ENCODE measurements around the gene KIAA1755. TPM values are rescaled to one million over a fixed set of nuclear protein-coding genes. Genes with fewer than 3 reads are reported as not detected.

Gene KIAA1755
- polyA plus RNA-seq, 1 donor from 2014 or later, result not detected

DNA sequence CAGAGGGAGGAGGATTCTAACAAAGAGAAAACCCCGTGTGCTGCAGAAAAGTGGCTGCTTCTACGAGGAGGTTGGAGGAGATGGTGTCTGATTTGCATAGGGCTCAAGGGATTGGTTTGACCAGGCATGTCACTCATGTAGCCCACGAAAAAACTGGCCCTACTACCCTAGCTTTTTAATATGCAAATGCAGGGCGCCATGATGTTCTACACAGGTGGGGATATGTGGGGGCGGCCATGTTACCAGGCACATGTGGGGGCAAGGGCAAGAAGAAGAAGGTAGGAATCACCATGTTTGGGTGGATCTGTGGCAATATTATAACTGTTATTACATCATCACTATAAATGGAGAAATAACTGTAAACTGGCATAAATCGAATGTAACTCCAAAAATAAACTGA lies 9.9 kb downstream of the KIAA1755 start:
- H3K4me3 ChIP-seq (ENCODE audit: low read length), result no peak overlapping the region
- H3K27me3 ChIP-seq (ENCODE audit: insufficient read depth, low read depth, low read length), result no peaks in the 10 kb centered on the region
- H3K4me2 ChIP-seq (ENCODE audit: low read length), result no peak overlapping the region
- no peaks in the 10 kb centered on the region for H3K79me2 ChIP-seq (replicated peaks; ENCODE audit: insufficient read depth, low read length)
- no peak overlapping the region for H3K9ac ChIP-seq (ENCODE audit: low read length)
- no peaks in the 10 kb centered on the region for H3F3A ChIP-seq (ENCODE audit: insufficient read depth, low read length, poor library complexity, severe bottlenecking)
- no peak overlapping the region for H2AFZ ChIP-seq (ENCODE audit: low read depth, low read length)
- H3K9me2 ChIP-seq (ENCODE audit: insufficient read depth, low read length), result no peaks in the 10 kb centered on the region
- TF ChIP-seq SMC3 (conservative IDR thresholded peaks at IDR 0.05; ENCODE audit: poor library complexity), result no peak
- no peak for TF ChIP-seq REST (IDR thresholded peaks at IDR 0.05; ENCODE audit: borderline replicate concordance)
- no peak for TF ChIP-seq RAD21 (conservative IDR thresholded peaks at IDR 0.05)
- TF ChIP-seq MXI1 (conservative IDR thresholded peaks at IDR 0.05; ENCODE audit: poor library complexity, severe bottlenecking), result no peak
- TF ChIP-seq EP300 (conservative IDR thresholded peaks at IDR 0.05; ENCODE audit: poor library complexity, severe bottlenecking), result no peak
- no peak for TF ChIP-seq TAF1 (IDR thresholded peaks at IDR 0.05; ENCODE audit: low read depth)
- TF ChIP-seq CTCF (IDR thresholded peaks at IDR 0.05; ENCODE audit: poor library complexity, severe bottlenecking), result no peak
- TF ChIP-seq POLR2AphosphoS5 (IDR thresholded peaks at IDR 0.05), result no peak
- no peak for TF ChIP-seq EZH2 (IDR thresholded peaks at IDR 0.05; ENCODE audit: borderline replicate concordance, insufficient read depth, low read length, poor library complexity, severe bottlenecking)
- no peaks in the 10 kb centered on the region for H4K20me1 ChIP-seq (ENCODE audit: insufficient read depth)
- H3K9me3 ChIP-seq (ENCODE audit: low read length), result no peaks in the 10 kb centered on the region
- H3K36me3 ChIP-seq (ENCODE audit: insufficient read depth, low read length), result no peaks in the 10 kb centered on the region
- no peak overlapping the region for H3K27ac ChIP-seq (ENCODE audit: low read length)

DNA sequence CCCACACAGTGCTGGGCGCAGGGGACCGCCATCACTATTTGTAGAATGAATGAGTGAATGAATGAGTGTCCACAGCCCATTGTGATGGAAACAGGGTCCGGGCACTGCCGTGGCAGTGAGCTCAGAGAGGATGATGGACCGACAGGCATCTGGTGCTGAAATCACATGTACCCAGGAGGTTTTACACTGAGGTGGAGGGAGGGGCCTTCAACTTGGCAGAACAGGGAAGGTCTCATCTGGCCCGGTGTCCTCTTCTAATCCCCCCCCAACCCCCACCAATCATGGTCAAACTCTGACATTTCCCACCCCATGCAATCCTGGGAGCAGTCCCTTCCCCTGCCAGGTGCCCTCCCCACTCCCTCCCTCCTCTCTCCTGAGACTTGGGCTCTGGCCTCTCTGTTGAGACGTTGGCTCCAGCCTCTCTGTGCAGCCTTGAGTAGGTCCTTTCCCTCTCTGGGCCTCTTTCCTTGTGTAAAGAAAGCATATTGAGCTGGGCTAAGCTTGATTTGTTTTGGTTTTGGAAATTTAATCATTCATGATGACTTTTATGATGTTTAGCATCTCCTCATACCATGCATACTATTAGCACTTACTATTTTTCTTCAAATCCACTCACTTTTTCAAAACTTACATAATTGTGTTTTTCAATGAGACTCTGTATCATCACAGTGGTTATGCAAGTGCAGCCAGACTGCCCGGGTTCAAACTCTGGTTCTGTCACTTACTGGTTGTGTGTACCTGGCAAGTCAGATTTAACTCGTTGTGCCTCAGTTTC lies 10.8 kb downstream of the KIAA1755 start:
- Histone ChIP-seq H3K79me2 (replicated peaks; ENCODE audit: insufficient read depth, low read length) (no peaks in the 10 kb centered on the region), H3K4me3 (ENCODE audit: low read length) (no peak overlapping the region), H4K20me1 (ENCODE audit: insufficient read depth) (no peaks in the 10 kb centered on the region), H3K9ac (ENCODE audit: low read length) (no peak overlapping the region), H3F3A (ENCODE audit: insufficient read depth, low read length, poor library complexity, severe bottlenecking) (no peaks in the 10 kb centered on the region), H3K36me3 (ENCODE audit: insufficient read depth, low read length) (no peaks in the 10 kb centered on the region), H3K4me2 (ENCODE audit: low read length) (no peak overlapping the region), H3K27ac (ENCODE audit: low read length) (no peak overlapping the region), H3K27me3 (ENCODE audit: insufficient read depth, low read depth, low read length) (no peaks in the 10 kb centered on the region), H2AFZ (ENCODE audit: low read depth, low read length) (no peak overlapping the region), H3K9me3 (ENCODE audit: low read length) (no peaks in the 10 kb centered on the region), H3K9me2 (ENCODE audit: insufficient read depth, low read length) (no peaks in the 10 kb centered on the region)
- TF ChIP-seq REST (IDR thresholded peaks at IDR 0.05; ENCODE audit: borderline replicate concordance), result no peak
- no peak for TF ChIP-seq EZH2 (IDR thresholded peaks at IDR 0.05; ENCODE audit: borderline replicate concordance, insufficient read depth, low read length, poor library complexity, severe bottlenecking)
- TF ChIP-seq TAF1 (IDR thresholded peaks at IDR 0.05; ENCODE audit: low read depth), result no peak
- TF ChIP-seq MXI1 (conservative IDR thresholded peaks at IDR 0.05; ENCODE audit: poor library complexity, severe bottlenecking), result no peak
- no peak for TF ChIP-seq EP300 (conservative IDR thresholded peaks at IDR 0.05; ENCODE audit: poor library complexity, severe bottlenecking)
- no peak for TF ChIP-seq RAD21 (conservative IDR thresholded peaks at IDR 0.05)

Data from neural cell (in vitro differentiated cells).